Activated CD4-positive, alpha-beta T cell treated with anti-CD3 and anti-CD28 coated beads for 36 hours (primary cell): ENCODE results near the gene ARHGEF37. TPM values are rescaled to one million over a fixed set of nuclear protein-coding genes. Genes with fewer than 3 reads are reported as not detected.

ENCODE experiments used
- ATAC-seq: fragments of 200-7000 bp; cut with Tn5 transposase; one replicate; pipeline ENCODE4 v1.10.0; 2021; ENCODE audit warnings: mild to moderate bottlenecking, moderate library complexity
- CTCF ChIA-PET: fragments of 350-600 bp; sonication (Branson Sonifier 250); formaldehyde crosslinking; loops from one replicate; lab custom pipeline; 2021; ENCODE audit warnings: antibody characterized with exemption; lab: Charles Lee
- POLR2A ChIA-PET: fragments of 350-600 bp; sonication (Branson Sonifier 250); formaldehyde crosslinking; loops from one replicate; lab custom pipeline; 2021; ENCODE audit warnings: antibody characterized with exemption, inconsistent platforms; lab: Charles Lee
- DNase-seq: peaks from one replicate; pipeline ENCODE4 v3.0.0-alpha.2; 2020
- H3K27ac Mint-ChIP-seq: one replicate; pipeline ENCODE4 v1.8.0; 2021; ENCODE audit warnings: mixed read lengths
- H3K27me3 Mint-ChIP-seq: one replicate; pipeline ENCODE4 v1.8.0; 2021; ENCODE audit warnings: mixed read lengths
- H3K36me3 Mint-ChIP-seq: one replicate; pipeline ENCODE4 v1.8.0; 2021; ENCODE audit warnings: low read depth, mixed read lengths
- H3K4me1 Mint-ChIP-seq: one replicate; pipeline ENCODE4 v1.8.0; 2021; ENCODE audit warnings: mixed read lengths
- H3K4me3 Mint-ChIP-seq: one replicate; pipeline ENCODE4 v1.8.0; 2021; ENCODE audit warnings: mild to moderate bottlenecking, moderate library complexity, mixed read lengths
- H3K9me3 Mint-ChIP-seq: one replicate; pipeline ENCODE4 v1.8.0; 2021; ENCODE audit warnings: low read depth, mixed read lengths
- intact Hi-C, 2 experiments: fragments of 100-400 bp; cut with DNase I in 1 of 2; cut with micrococcal nuclease in 1 of 2; formaldehyde crosslinking; loops; one replicate each; pipeline versions ENCODE4 v1.14.2 to v1.15.1; 2022 to 2024; cut with DNase I, micrococcal nuclease
- total RNA-seq, 2 experiments: library from RNA; stranded (reverse); gene quantifications; one replicate each; pipeline ENCODE4 v1.2.3, GENCODE V29; 2021

The ARHGEF37 gene
- total RNA-seq, 2 experiments from 2014 or later, result 1.7 to 2.1 TPM

DNA sequence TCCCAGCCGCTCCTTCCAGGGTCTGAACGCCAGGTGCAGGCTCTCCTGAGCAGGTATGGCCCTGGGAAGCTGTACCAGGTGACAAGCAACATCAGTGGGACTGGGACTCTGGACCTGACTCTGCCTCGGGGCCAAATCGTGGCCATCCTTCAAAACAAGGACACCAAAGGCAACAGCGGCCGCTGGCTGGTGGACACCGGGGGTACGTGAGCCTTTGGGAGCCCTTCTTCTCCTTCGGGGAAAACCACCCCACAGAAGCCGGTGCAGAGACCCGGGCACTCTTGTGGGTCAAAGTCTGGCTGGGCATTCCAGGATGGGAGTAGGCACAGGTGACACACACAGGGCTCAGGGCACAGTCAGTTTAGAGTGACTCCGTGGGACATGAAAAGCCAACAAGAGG, 45.8 kb downstream of the ARHGEF37 start:
- H3K4me3 Mint-ChIP-seq, result no peak overlapping the region
- CTCF ChIA-PET, result no interaction called here
- intact Hi-C loops, result no loop called here

GRCh38 chr5:149628221-149628620, 46.9 kb downstream of the ARHGEF37 start:
- CTCF ChIA-PET, result interaction anchor here (0.6 to 1.2 kb wide), 4 partner anchors 9 to 224 kb away, joined by 3 to 4 read pairs (median 3); no protein-coding TSS in a partner anchor
- no peak for ATAC-seq
- POLR2A ChIA-PET, result no interaction called here
- Mint-ChIP-seq H3K36me3 (no peaks in the 10 kb centered on the region), H3K27me3 (no peaks in the 10 kb centered on the region), H3K4me1 (peaks cover 10% of the 10 kb centered on the region), H3K9me3 (no peaks in the 10 kb centered on the region), H3K4me3 (no peak overlapping the region), H3K27ac (no peak overlapping the region)
- DNase-seq, result no peak
- intact Hi-C loops, result no loop called here

More for the DNA sequence above, 45.8 kb downstream of the ARHGEF37 start:
- Mint-ChIP-seq H3K9me3 (no peaks in the 10 kb centered on the region), H3K4me1 (peaks cover 3% of the 10 kb centered on the region), H3K36me3 (no peaks in the 10 kb centered on the region), H3K27ac (no peak overlapping the region), H3K27me3 (no peaks in the 10 kb centered on the region)
- DNase-seq (no peak), ATAC-seq (no peak)
- POLR2A ChIA-PET, result no interaction called here

- no peaks in the 10 kb centered on the region for H3K36me3 Mint-ChIP-seq
- H3K27me3 Mint-ChIP-seq, result no peaks in the 10 kb centered on the region
- ATAC-seq (no peak), DNase-seq (no peak)
- ChIA-PET POLR2A (no interaction called here), CTCF (interaction anchor here (1.0 to 1.2 kb wide), 3 partner anchors 10 to 224 kb away, joined by 3 to 4 read pairs (median 3); no protein-coding TSS in a partner anchor)
- intact Hi-C loops, result no loop called here
- no peak overlapping the region for H3K27ac Mint-ChIP-seq
- peaks cover 13% of the 10 kb centered on the region for H3K4me1 Mint-ChIP-seq
- no peak overlapping the region for H3K4me3 Mint-ChIP-seq
- H3K9me3 Mint-ChIP-seq, result no peaks in the 10 kb centered on the region
Measured at GRCh38 chr5:149628846-149629388, 47.6 kb downstream of the ARHGEF37 start.

- no peak overlapping the region for H3K4me3 Mint-ChIP-seq
- CTCF ChIA-PET, result no interaction called here
- H3K36me3 Mint-ChIP-seq, result no peaks in the 10 kb centered on the region
- intact Hi-C loops, result no loop called here
- ATAC-seq (no peak), DNase-seq (no peak)
- no peaks in the 10 kb centered on the region for H3K27me3 Mint-ChIP-seq
- peaks cover 13% of the 10 kb centered on the region for H3K4me1 Mint-ChIP-seq
- POLR2A ChIA-PET, result no interaction called here
- H3K27ac Mint-ChIP-seq, result no peak overlapping the region
- H3K9me3 Mint-ChIP-seq, result no peaks in the 10 kb centered on the region
Measured at GRCh38 chr5:149629421-149629820, 48.1 kb downstream of the ARHGEF37 start.

GRCh38 chr5:149630337-149630736, 49.0 kb downstream of the ARHGEF37 start:
- POLR2A ChIA-PET, result no interaction called here
- CTCF ChIA-PET, result no interaction called here

DNA sequence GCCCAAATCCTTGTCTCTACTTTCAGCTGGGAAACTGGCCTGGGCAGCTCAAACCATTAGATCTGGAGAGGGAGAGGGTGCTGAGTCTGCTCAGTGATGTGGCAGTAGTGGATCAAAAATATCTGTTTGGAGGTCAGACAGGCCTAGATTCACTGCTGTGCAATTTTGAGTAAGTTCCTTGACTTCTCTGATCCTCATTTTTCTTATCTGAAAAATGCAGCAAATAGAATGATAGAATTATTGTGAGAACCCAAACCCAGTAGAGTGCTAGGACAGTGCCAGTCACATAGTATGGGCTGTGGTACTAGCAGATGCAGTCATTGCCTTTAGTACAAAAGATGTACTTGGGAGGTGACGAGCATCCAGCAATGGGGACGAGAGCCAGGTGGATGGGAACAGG, 50.2 kb downstream of the ARHGEF37 start:
- H3K9me3 Mint-ChIP-seq, result no peaks in the 10 kb centered on the region
- DNase-seq (no peak), ATAC-seq (no peak)
- ChIA-PET CTCF (no interaction called here), POLR2A (no interaction called here)
- no peak overlapping the region for H3K4me3 Mint-ChIP-seq
- intact Hi-C loops, result no loop called here
- no peaks in the 10 kb centered on the region for H3K36me3 Mint-ChIP-seq
- no peaks in the 10 kb centered on the region for H3K27me3 Mint-ChIP-seq
- H3K27ac Mint-ChIP-seq, result no peak overlapping the region
- H3K4me1 Mint-ChIP-seq, result peaks cover 13% of the 10 kb centered on the region

More at GRCh38 chr5:149630337-149630736, 49.0 kb downstream of the ARHGEF37 start:
- no peak overlapping the region for H3K27ac Mint-ChIP-seq
- no peak overlapping the region for H3K4me3 Mint-ChIP-seq
- H3K4me1 Mint-ChIP-seq, result peaks cover 13% of the 10 kb centered on the region
- ATAC-seq (no peak), DNase-seq (no peak)
- H3K36me3 Mint-ChIP-seq, result no peaks in the 10 kb centered on the region
- H3K27me3 Mint-ChIP-seq, result no peaks in the 10 kb centered on the region
- intact Hi-C loops, result no loop called here
- H3K9me3 Mint-ChIP-seq, result no peaks in the 10 kb centered on the region

DNA sequence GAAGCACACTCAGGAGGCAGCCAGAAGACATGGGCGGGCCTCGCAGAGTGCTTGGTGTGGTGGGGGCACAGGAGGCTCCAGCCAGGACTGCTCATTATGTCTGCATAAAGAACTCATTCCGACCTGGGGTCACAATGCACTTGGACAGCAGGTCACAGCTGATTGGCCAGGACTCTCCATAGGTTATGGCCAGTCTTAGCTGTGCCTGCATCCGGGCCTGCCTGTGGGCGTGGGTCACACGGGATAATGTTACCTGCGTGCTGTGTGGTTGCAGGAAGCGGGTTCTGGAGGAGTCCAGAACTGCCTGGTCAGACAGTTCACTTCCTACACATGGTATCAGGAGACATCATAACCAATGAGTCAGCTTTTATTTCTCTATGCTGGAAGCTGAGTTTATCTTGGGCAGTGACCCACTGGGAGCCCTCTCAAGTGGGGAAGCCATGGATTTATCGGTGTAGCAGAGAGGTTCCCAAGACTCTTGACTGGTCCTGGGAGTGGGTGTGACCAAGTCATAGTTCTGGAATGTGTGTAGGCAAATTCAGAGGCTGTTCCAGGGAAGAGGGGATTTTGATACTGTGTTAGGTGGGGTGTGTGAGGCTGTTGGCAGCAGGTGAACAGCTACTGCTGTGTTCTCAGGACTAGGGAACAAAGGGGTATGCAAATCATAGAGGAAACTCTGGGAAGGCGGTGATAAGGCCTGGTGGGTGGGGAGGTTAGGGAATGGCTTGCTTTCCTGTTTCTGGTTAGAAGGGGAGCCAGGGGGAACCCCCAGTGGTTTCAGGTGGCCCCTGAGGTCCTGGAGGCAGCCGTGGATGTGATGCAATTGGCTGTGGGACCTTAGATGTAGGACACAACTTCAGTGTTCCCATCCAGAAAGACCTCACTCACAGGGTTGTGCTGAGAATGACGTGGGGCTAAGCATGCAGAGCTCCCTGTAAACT, 51.3 kb downstream of the ARHGEF37 start:
- Mint-ChIP-seq H3K27ac (no peak overlapping the region), H3K27me3 (no peaks in the 10 kb centered on the region), H3K36me3 (no peaks in the 10 kb centered on the region), H3K9me3 (no peaks in the 10 kb centered on the region), H3K4me1 (peaks cover 13% of the 10 kb centered on the region), H3K4me3 (no peak overlapping the region)
- CTCF ChIA-PET, result interaction anchor here (1.3 to 3.0 kb wide), 2 partner anchors 197 to 358 kb away, joined by 3 to 15 read pairs; no protein-coding TSS in a partner anchor
- DNase-seq (peak; percentile 43), ATAC-seq (peak; percentile 60)
- POLR2A ChIA-PET, result no interaction called here
- intact Hi-C loops, result no loop called here

DNA sequence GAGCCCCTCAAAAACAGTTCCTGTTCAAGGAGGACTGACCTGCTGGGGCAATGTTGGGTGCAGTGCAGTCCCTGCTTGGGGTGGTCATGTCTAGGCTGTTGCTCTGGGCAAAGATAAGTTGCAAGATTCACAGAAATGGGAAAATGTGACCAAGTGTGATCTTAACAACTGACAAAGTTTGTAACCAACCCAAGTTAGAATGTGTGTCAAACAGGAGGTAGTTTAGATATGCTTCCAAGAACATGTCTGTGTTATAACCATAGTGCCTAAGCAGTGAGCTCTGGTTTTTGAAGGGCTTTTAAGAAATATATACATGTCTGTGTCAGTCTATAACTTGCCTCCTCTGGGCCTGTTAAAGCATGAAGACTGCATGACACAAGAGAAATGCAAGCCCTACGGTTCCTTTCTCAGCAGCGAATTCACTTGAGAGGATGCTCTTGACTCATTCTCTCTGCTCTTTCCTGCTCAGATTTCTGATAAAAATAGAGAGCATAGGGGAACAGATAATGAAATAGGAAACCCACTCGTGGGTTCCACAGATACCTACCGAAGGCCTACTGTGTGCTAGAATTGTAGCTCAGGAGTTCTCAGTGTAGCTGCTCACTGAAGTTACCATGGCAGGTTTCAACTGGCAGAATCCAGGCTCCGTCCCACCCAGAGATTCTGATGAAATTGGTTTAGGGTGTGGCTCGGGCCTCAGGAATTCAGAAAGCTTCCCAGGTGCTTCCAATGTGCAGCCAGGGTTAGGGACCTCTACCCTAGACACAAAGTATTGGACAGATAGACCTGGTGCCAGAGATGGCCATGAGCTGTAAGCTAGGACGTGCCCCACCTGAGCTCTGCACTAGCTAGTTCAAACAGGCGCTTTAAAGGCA, 52.4 kb downstream of the ARHGEF37 start:
- Mint-ChIP-seq H3K9me3 (no peaks in the 10 kb centered on the region), H3K27me3 (no peaks in the 10 kb centered on the region), H3K36me3 (no peaks in the 10 kb centered on the region), H3K4me3 (no peak overlapping the region), H3K4me1 (peaks cover 13% of the 10 kb centered on the region), H3K27ac (no peak overlapping the region)
- DNase-seq (no peak), ATAC-seq (peak; percentile 23)
- intact Hi-C loops, result no loop called here
- ChIA-PET CTCF (interaction anchor here (0.9 to 3.0 kb wide), 8 partner anchors 10 to 359 kb away, joined by 3 to 15 read pairs (median 3); no protein-coding TSS in a partner anchor), POLR2A (no interaction called here)

DNA sequence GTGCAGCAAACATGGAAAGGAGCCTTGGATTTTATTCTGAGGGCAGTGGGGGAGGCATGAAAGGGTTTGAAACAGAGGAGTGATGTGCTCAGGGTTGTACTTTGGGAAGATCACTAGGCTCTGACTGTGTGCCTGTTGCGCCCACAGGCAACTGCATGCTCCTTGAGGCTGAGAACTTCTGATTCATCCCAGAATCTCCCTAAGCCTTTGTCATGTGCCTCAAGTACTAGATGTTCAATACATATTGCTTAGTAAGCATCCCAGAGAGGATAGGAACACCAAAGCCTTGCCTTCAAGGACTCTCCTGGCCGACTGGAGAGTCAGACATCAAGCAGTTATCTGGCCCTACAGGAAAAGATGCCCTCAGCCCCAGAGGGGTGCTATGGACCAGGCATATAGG, 54.1 kb downstream of the ARHGEF37 start:
- H3K27ac Mint-ChIP-seq, result no peak overlapping the region
- ChIA-PET POLR2A (no interaction called here), CTCF (interaction anchor here (1.0 to 3.9 kb wide), 4 partner anchors 10 to 197 kb away, joined by 3 to 41 read pairs (median 8); no protein-coding TSS in a partner anchor)
- H3K4me1 Mint-ChIP-seq, result peaks cover 13% of the 10 kb centered on the region
- no peak overlapping the region for H3K4me3 Mint-ChIP-seq
- no peaks in the 10 kb centered on the region for H3K36me3 Mint-ChIP-seq
- ATAC-seq, result no peak
- no peak for DNase-seq
- H3K27me3 Mint-ChIP-seq, result no peaks in the 10 kb centered on the region
- intact Hi-C loops, result no loop called here
- no peaks in the 10 kb centered on the region for H3K9me3 Mint-ChIP-seq

DNA sequence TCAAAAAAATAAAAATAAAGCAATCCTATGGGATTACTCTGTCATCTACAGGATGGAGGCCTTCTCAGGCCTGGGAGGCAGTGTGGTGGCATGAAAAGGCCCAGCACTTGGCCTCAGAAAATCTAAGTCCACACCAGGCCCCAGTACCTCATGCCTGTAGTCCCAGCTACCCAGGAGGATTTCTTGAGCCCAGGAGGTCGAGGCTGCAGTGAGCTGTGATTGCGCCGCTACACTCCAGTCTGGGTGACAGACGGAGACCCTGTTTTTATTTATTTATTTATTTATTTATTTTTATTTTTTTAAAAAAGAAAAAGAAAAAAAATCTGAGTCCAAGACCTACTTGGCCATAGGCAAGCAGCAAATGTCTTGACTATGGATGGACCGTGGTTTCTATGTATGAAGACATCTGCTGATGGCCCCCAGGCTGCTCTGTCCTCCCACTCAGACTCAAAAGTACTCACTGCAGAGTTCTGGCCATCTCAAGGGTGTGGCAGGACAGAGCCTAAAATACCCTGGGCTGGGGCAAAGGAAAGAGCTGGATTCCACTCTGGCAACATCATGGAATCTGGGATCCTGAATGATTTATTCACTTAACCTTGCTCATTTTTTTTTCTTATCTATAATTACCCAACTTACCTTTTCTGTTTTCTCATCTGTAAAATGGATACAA, 55.0 kb downstream of the ARHGEF37 start:
- intact Hi-C loops, result loop anchor here (1.0 to 2.0 kb wide), 3 partner anchors 192 to 582 kb away; no protein-coding TSS in a partner anchor
- H3K4me1 Mint-ChIP-seq, result peaks cover 13% of the 10 kb centered on the region
- DNase-seq, result no peak
- ChIA-PET POLR2A (no interaction called here), CTCF (interaction anchor here (0.6 to 3.9 kb wide), 14 partner anchors 9 to 868 kb away, joined by 3 to 41 read pairs (median 3); no protein-coding TSS in a partner anchor)
- H3K27ac Mint-ChIP-seq, result no peak overlapping the region
- H3K4me3 Mint-ChIP-seq, result no peak overlapping the region
- ATAC-seq, result no peak
- no peaks in the 10 kb centered on the region for H3K27me3 Mint-ChIP-seq
- no peaks in the 10 kb centered on the region for H3K9me3 Mint-ChIP-seq
- no peaks in the 10 kb centered on the region for H3K36me3 Mint-ChIP-seq
